GM23248 (cell line): ENCODE results near the gene BEST3.

ENCODE experiments used
- EZH2 ChIP-seq: fragments of 200-600 bp; sonication (generic); IDR thresholded peaks from 2 replicates; pipeline ENCODE4 v1.6.1; 2018; ENCODE audit warnings: antibody characterized with exemption, mild to moderate bottlenecking; ENCODE audit not compliant: insufficient read depth, poor library complexity, severe bottlenecking
- EZH2phosphoT487 ChIP-seq: fragments of 200-600 bp; sonication (generic); IDR thresholded peaks from 2 replicates; pipeline ENCODE4 v1.6.1; 2018; ENCODE audit warnings: antibody characterized with exemption, moderate library complexity, mild to moderate bottlenecking, low read depth; ENCODE audit not compliant: insufficient read depth

DNA sequence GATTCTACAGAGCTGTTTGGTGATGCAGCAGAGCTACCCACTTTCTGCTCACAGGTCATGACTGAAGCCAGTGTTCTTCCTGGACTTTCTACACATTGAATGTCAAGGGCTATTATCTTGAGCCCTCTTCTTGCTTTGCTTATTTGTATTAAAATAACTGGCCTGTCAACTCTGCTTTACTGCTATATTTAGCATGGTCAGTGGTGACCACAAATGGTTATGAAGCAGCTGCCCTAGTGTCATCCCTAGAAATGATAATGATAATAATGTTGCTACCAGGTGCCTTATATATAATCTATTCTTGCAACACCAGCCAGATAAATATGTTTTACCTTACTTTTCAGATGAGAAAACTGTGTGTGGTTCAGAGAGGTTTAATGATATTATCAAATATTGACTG lies 85.8 kb downstream of the BEST3 start:
- TF ChIP-seq EZH2 (no peak), EZH2phosphoT487 (no peak)
